HepG2 (cell line): ENCODE measurements around the gene CDHR5. TPM values are rescaled to one million over a fixed set of nuclear protein-coding genes. Genes with fewer than 3 reads are reported as not detected.

Experiments
- ADNP ChIP-seq: sonication (generic); formaldehyde crosslinking; IDR thresholded peaks from 2 replicates; pipeline ENCODE4 v1.4.0; 2020; ENCODE audit warnings: missing genetic modification reagents
- AGO1 ChIP-seq: fragments of 200-400 bp; formaldehyde crosslinking; IDR thresholded peaks from 2 replicates; pipeline ENCODE4 v1.6.1; 2017; ENCODE audit warnings: mild to moderate bottlenecking, low read depth, low read length, moderate library complexity; ENCODE audit not compliant: poor library complexity, severe bottlenecking
- ELF3 ChIP-seq: IDR thresholded peaks from 2 replicates; pipeline ENCODE4 v1.6.1; 2016; ENCODE audit warnings: missing genetic modification reagents, missing compliant biosample characterization
- ESRRA ChIP-seq: sonication (generic); formaldehyde crosslinking; IDR thresholded peaks from 2 replicates; pipeline ENCODE4 v1.5.1; 2020; ENCODE audit warnings: mild to moderate bottlenecking, low read depth, missing genetic modification reagents
- GATA4 ChIP-seq: sonication (generic); IDR thresholded peaks from 2 replicates; pipeline ENCODE4 v1.6.1; 2016; ENCODE audit warnings: antibody characterized with exemption, low read depth, borderline replicate concordance
- HNRNPLL ChIP-seq: fragments of 200-400 bp; formaldehyde crosslinking; IDR thresholded peaks from 2 replicates; pipeline ENCODE4 v1.6.1; 2017; ENCODE audit warnings: mild to moderate bottlenecking, low read depth, low read length; ENCODE audit not compliant: poor library complexity, severe bottlenecking
- PCBP1 ChIP-seq: fragments of 200-400 bp; formaldehyde crosslinking; IDR thresholded peaks from 2 replicates; pipeline ENCODE4 v1.6.1; 2017; ENCODE audit warnings: mild to moderate bottlenecking, low read depth, low read length, borderline replicate concordance
- PITX1 ChIP-seq: sonication (generic); formaldehyde crosslinking; IDR thresholded peaks from 2 replicates; pipeline ENCODE4 v1.5.1; 2020; ENCODE audit warnings: mild to moderate bottlenecking, missing genetic modification reagents
- POLR2A ChIP-seq, 2 experiments: IDR thresholded peaks; 2 replicates each; pipeline ENCODE4 v1.6.1; 2011; ENCODE audit warnings: low read depth in 2 of 2, low read length in 2 of 2, mild to moderate bottlenecking in 1 of 2, moderate library complexity in 1 of 2; ENCODE audit not compliant: insufficient read depth in 1 of 2
- PRPF4 ChIP-seq: fragments of 200-400 bp; formaldehyde crosslinking; IDR thresholded peaks from 2 replicates; pipeline ENCODE4 v1.6.1; 2016; ENCODE audit warnings: low read length, low read depth; ENCODE audit not compliant: poor library complexity, severe bottlenecking
- RAD21 ChIP-seq: fragments of 450-650 bp; formaldehyde crosslinking; IDR thresholded peaks from 2 replicates; pipeline ENCODE4 v1.5.0; 2020; ENCODE audit warnings: mild to moderate bottlenecking
- SAP130 ChIP-seq: IDR thresholded peaks from 2 replicates; pipeline ENCODE4 v1.6.1; 2016; ENCODE audit warnings: low read depth
- SMAD1 ChIP-seq: sonication (generic); formaldehyde crosslinking; IDR thresholded peaks from 2 replicates; pipeline ENCODE4 v1.4.0; 2020; ENCODE audit warnings: missing genetic modification reagents, low read depth, mild to moderate bottlenecking, borderline replicate concordance
- SNAI1 ChIP-seq: sonication (generic); formaldehyde crosslinking; IDR thresholded peaks from 2 replicates; pipeline ENCODE4 v1.5.0; 2020; ENCODE audit warnings: mild to moderate bottlenecking, missing genetic modification reagents, borderline replicate concordance
- XRCC5 ChIP-seq: fragments of 200-400 bp; formaldehyde crosslinking; optimal IDR thresholded peaks from 2 replicates; pipeline ENCODE3; 2017; ENCODE audit warnings: mild to moderate bottlenecking, low read length
- ZNF205 ChIP-seq: IDR thresholded peaks from 2 replicates; pipeline ENCODE4 v1.6.1; 2018; ENCODE audit warnings: missing biosample characterization, missing genetic modification reagents
- ZNF263 ChIP-seq: sonication (generic); formaldehyde crosslinking; IDR thresholded peaks from 2 replicates; pipeline ENCODE4 v1.4.0; 2020; ENCODE audit warnings: missing genetic modification reagents
- ZNF75D ChIP-seq: sonication (generic); formaldehyde crosslinking; IDR thresholded peaks from 2 replicates; pipeline ENCODE4 v1.8.1; 2023; ENCODE audit warnings: missing genetic modification reagents, mild to moderate bottlenecking, borderline replicate concordance
- polyA plus RNA-seq, 8 experiments: library from polyadenylated mRNA; depleted of rRNA in 3 of 8; stranded (reverse) in 7 of 8; unstranded in 1 of 8; fragments of >200 nt; fragmentation: Illumina TruSeq in 4 of 8; extraction: Trizol in 4 of 8; gene quantifications; 2 replicates each; pipeline versions ENCODE4 v1.2.1 to v1.2.3, GENCODE V29; 2011 to 2016; ENCODE audit warnings: low read depth in 4 of 8, missing spikeins in 1 of 8, mixed read lengths in 1 of 8; ENCODE audit not compliant: insufficient read depth in 1 of 8
- total RNA-seq, 5 experiments: library from RNA; depleted of rRNA; stranded (reverse); fragments of >200 nt; fragmentation: Illumina TruSeq; extraction: Trizol; gene quantifications; 2 replicates each; pipeline ENCODE4 v1.2.3, GENCODE V29; 2016; ENCODE audit warnings: low read depth in 1 of 5
- TF ChIP-seq, protein P1 (sequence below): sonication (generic); formaldehyde crosslinking; IDR thresholded peaks from 2 replicates; pipeline ENCODE4 v1.4.0; 2020; ENCODE audit warnings: mild to moderate bottlenecking, low read depth, missing genetic modification reagents
- TF ChIP-seq, protein P2 (sequence below): sonication (generic); formaldehyde crosslinking; IDR thresholded peaks from 2 replicates; pipeline ENCODE4 v1.9.0; 2021; ENCODE audit warnings: missing genetic modification reagents, borderline replicate concordance
- TF ChIP-seq, protein P3 (sequence below): IDR thresholded peaks from 2 replicates; pipeline ENCODE4 v1.6.1; 2016
- TF ChIP-seq, protein P4 (sequence below): sonication (generic); formaldehyde crosslinking; IDR thresholded peaks from 2 replicates; pipeline ENCODE4 v1.4.0; 2020; ENCODE audit warnings: missing genetic modification reagents, borderline replicate concordance

CDHR5 gene
- total and polyA plus RNA-seq, 2 of the 13 experiments (the other 11 are each of a cell fraction or from before 2014, with no cell fraction given) = 0.46 to 0.71 TPM

DNA sequence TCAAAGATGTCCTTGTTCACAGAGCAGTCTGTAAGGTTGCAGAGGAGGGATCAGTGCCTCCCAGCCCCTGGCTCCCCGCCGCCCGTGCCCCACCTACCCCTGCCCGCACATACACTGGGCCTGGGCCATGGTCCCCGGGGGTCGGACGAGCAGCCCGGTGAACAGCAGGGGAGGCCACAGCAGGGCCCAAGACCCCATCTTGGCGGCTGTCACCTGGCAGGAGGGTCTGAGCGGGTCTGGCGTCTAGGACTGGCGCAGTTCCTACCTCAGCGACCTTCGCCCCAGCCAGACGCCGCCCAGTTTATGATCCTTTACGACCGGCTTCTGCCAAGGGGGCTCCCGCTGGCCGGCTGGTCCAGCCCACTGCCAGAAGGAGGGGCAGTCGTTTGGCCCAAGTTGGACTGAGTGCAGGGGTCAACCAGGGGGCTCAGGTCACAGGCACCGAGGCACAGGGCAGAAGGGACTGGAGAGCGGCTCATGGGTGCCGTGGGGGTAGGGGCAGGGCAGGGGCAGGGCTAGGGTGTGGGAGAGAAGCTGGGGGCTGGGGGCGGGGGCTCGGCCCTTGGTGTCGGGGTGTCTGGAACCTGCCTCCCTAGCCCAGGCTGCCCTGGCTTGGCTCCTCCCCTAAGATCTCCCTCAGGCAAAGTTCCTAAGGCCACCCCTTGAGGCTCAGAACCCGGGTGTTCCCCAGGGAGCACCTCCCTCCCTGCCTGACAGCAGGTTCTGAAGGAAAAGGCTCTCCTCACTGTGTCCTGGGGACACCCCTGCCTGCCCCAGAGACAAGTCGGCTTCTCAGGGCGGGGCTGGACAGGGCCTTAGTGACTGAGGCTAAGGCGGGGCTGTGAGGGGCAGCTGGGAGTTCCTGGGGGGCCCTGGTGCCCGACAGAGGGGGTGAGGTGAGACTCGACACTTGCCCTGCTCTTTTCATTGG lies at the start of gene CDHR5 (continued):
- peak; percentile 37; the same call in 1 of the 2 replicates for TF ChIP-seq PCBP1
- peak; percentile 37; the same call in 1 of the 2 replicates for TF ChIP-seq ESRRA (CRISPR knock-in tag)
- peak; percentile 36 for TF ChIP-seq HNRNPLL
- no peak for TF ChIP-seq ZNF75D (CRISPR knock-in tag)
- TF ChIP-seq SMAD1 (CRISPR knock-in tag) = no peak
- TF ChIP-seq POLR2A (IDR thresholded peaks at IDR 0.05; ENCODE audit: insufficient read depth in 1 of 2, low read depth in 2 of 2, low read length in 2 of 2) = peak in 1 of 2 experiments; percentile 17; a peak in 1 of 4 replicates
- peak; percentile 88 for TF ChIP-seq ZNF263 (CRISPR knock-in tag)
- no peak for TF ChIP-seq SNAI1
- TF ChIP-seq SAP130 (CRISPR knock-in tag) = peak; percentile 42
- TF ChIP-seq, protein P1, sequence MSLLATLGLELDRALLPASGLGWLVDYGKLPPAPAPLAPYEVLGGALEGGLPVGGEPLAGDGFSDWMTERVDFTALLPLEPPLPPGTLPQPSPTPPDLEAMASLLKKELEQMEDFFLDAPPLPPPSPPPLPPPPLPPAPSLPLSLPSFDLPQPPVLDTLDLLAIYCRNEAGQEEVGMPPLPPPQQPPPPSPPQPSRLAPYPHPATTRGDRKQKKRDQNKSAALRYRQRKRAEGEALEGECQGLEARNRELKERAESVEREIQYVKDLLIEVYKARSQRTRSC = no peak
- TF ChIP-seq ZNF205 (CRISPR knock-in tag) = no peak
- TF ChIP-seq XRCC5 = no peak
- TF ChIP-seq, protein P2, sequence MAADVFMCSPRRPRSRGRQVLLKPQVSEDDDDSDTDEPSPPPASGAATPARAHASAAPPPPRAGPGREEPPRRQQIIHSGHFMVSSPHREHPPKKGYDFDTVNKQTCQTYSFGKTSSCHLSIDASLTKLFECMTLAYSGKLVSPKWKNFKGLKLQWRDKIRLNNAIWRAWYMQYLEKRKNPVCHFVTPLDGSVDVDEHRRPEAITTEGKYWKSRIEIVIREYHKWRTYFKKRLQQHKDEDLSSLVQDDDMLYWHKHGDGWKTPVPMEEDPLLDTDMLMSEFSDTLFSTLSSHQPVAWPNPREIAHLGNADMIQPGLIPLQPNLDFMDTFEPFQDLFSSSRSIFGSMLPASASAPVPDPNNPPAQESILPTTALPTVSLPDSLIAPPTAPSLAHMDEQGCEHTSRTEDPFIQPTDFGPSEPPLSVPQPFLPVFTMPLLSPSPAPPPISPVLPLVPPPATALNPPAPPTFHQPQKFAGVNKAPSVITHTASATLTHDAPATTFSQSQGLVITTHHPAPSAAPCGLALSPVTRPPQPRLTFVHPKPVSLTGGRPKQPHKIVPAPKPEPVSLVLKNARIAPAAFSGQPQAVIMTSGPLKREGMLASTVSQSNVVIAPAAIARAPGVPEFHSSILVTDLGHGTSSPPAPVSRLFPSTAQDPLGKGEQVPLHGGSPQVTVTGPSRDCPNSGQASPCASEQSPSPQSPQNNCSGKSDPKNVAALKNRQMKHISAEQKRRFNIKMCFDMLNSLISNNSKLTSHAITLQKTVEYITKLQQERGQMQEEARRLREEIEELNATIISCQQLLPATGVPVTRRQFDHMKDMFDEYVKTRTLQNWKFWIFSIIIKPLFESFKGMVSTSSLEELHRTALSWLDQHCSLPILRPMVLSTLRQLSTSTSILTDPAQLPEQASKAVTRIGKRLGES (CRISPR knock-in tag) = no peak
- TF ChIP-seq ADNP = no peak
- TF ChIP-seq RAD21 (CRISPR knock-in tag) = no peak
- TF ChIP-seq AGO1 = peak; percentile 53
- no peak for TF ChIP-seq ELF3 (CRISPR knock-in tag)
- TF ChIP-seq, protein P3, sequence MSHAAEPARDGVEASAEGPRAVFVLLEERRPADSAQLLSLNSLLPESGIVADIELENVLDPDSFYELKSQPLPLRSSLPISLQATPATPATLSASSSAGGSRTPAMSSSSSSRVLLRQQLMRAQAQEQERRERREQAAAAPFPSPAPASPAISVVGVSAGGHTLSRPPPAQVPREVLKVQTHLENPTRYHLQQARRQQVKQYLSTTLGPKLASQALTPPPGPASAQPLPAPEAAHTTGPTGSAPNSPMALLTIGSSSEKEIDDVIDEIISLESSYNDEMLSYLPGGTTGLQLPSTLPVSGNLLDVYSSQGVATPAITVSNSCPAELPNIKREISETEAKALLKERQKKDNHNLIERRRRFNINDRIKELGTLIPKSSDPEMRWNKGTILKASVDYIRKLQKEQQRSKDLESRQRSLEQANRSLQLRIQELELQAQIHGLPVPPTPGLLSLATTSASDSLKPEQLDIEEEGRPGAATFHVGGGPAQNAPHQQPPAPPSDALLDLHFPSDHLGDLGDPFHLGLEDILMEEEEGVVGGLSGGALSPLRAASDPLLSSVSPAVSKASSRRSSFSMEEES = no peak
- no peak for TF ChIP-seq GATA4
- no peak for TF ChIP-seq PRPF4
- TF ChIP-seq, protein P4, sequence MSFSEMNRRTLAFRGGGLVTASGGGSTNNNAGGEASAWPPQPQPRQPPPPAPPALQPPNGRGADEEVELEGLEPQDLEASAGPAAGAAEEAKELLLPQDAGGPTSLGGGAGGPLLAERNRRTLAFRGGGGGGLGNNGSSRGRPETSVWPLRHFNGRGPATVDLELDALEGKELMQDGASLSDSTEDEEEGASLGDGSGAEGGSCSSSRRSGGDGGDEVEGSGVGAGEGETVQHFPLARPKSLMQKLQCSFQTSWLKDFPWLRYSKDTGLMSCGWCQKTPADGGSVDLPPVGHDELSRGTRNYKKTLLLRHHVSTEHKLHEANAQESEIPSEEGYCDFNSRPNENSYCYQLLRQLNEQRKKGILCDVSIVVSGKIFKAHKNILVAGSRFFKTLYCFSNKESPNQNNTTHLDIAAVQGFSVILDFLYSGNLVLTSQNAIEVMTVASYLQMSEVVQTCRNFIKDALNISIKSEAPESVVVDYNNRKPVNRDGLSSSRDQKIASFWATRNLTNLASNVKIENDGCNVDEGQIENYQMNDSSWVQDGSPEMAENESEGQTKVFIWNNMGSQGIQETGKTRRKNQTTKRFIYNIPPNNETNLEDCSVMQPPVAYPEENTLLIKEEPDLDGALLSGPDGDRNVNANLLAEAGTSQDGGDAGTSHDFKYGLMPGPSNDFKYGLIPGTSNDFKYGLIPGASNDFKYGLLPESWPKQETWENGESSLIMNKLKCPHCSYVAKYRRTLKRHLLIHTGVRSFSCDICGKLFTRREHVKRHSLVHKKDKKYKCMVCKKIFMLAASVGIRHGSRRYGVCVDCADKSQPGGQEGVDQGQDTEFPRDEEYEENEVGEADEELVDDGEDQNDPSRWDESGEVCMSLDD = no peak
- 0 out of 2 replicates have a peak, but pooled peaks have one; percentile 18 for TF ChIP-seq PITX1
